ENCODE results near the gene BAZ2A. TPM values are rescaled to one million over a fixed set of nuclear protein-coding genes. Genes with fewer than 3 reads are reported as not detected.

Gene BAZ2A
- total RNA-seq, 1 donor, result 53.4 TPM

DNA sequence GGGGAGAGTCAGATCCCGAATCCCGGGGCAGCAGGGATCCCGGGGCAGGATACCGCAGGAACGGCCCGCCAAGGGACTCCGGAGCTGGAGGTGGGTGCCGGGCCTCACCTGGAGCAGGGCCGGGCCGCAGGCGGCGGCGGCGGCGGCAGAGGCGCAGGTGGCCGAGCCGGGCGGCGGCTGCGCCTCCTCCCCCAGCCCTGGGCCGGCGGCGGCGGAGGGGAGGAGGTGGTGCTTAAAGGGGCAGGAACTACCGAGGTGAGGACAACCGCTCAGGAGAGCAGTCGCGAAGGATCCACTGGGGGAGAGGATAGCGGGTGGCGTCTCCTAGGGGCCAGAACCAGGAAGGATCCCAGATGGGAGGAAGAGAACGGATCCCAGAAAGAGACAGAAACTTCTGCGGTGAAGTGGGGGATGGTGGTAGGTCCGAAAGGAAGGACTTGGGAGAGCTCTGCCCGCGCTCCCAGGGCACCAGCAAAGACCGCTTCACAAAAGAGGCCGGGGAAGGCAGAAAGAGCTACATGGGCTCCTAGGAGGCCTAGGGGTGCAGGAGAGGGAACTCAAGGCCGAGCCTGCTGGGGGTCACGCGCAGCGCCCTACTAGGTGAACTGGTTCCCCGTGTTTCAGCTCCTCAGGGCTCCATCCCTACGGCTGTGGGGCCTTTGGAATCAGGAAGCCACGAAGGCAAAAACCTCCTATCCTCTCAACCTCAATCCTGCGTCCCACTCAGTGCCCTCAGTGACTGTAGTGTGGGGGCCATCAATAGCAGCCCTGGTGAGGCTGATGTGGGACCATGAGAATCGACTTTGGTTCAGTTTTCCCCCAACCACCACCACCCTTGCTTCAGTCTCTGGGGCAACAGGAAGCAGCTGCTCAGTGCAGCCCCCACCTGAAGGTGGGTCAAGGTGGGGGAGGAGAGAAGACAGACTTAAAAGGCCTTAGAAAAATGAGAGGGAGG lies 5.0 kb upstream of the BAZ2A start:
- peak overlapping the region; percentile 92 for H3K4me3 ChIP-seq (ENCODE audit: low read depth, low read length)
- TF ChIP-seq, protein P1, sequence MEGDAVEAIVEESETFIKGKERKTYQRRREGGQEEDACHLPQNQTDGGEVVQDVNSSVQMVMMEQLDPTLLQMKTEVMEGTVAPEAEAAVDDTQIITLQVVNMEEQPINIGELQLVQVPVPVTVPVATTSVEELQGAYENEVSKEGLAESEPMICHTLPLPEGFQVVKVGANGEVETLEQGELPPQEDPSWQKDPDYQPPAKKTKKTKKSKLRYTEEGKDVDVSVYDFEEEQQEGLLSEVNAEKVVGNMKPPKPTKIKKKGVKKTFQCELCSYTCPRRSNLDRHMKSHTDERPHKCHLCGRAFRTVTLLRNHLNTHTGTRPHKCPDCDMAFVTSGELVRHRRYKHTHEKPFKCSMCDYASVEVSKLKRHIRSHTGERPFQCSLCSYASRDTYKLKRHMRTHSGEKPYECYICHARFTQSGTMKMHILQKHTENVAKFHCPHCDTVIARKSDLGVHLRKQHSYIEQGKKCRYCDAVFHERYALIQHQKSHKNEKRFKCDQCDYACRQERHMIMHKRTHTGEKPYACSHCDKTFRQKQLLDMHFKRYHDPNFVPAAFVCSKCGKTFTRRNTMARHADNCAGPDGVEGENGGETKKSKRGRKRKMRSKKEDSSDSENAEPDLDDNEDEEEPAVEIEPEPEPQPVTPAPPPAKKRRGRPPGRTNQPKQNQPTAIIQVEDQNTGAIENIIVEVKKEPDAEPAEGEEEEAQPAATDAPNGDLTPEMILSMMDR (IDR thresholded peaks at IDR 0.05; ENCODE audit: insufficient read depth, low read length), result peak; percentile 65
- peak; percentile 78 for DNase-seq (ENCODE audit: low read depth)

DNA sequence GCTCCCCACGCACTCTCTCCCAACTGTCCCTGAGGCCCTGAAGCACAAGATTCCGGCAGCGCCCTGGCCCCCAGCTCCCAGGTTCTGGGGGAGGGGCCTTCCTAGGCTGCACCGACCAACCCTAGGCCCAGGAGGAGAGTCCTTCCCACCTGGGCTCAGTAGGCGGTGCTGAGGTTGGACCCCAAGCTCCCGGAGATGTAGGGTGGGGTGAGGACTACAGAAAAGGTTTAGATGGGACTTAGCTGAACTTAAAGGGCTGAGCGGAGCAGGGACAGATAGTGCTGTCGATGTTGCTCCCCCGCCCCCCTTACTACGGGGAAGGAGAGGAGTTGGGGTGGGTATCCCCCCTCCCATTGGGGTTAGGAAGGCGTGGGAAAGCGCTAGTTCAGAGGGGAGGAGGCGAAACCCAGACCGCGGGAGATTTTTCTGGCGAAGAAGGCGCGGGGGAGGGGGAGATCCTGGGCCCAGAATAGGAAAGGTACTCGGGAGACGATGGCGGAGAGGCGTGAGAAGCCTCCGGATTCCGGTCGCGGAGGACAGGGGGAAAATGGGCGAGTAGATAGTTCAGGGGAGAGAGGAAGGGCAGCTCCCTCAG lies 4.2 kb upstream of the BAZ2A start:
- H3K4me3 ChIP-seq (ENCODE audit: low read depth, low read length), result peak overlapping the region; percentile 92
- DNase-seq (ENCODE audit: low read depth), result no peak
- TF ChIP-seq, protein P1 (IDR thresholded peaks at IDR 0.05; ENCODE audit: insufficient read depth, low read length), result no peak

DNA sequence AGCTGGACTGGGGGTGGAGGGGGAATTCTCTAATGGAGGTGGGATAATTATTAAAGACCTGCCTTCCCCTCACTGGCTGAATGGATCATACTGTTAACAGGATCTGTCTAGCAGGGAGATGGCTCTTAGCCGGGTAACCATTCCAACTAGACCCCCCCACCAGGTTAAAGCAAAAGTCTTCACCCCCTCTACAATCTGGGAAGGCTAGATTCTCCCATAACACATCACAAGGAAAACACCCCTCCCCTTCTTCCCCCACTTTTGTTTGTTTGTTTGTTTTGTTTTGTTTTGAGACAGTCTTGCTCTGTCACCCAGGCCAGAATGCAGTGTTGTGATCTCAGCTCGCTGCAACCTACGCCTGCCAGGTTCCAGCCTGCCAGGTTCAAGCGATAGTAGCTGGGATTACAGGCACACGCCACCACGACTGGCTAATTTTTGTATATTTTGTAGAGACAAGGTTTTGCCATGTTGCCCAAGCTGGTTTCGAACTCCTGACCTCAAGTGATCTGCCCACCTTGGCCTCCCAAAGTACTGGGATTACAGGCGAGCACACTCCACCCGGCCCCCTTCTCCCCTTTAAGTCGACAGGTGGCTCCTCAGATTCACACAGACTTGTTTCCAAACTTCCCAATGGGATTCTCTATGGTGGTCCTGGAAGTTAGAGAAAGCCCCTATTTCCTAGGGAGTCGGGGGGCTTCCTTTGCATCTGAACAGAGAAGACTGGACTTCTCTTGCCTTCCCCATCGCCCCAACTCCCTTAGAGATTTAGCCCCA lies 3.5 kb upstream of the BAZ2A start:
- DNase-seq (ENCODE audit: low read depth), result no peak
- TF ChIP-seq, protein P1 (IDR thresholded peaks at IDR 0.05; ENCODE audit: insufficient read depth, low read length), result no peak
- peak overlapping the region; percentile 92 for H3K4me3 ChIP-seq (ENCODE audit: low read depth, low read length)

DNA sequence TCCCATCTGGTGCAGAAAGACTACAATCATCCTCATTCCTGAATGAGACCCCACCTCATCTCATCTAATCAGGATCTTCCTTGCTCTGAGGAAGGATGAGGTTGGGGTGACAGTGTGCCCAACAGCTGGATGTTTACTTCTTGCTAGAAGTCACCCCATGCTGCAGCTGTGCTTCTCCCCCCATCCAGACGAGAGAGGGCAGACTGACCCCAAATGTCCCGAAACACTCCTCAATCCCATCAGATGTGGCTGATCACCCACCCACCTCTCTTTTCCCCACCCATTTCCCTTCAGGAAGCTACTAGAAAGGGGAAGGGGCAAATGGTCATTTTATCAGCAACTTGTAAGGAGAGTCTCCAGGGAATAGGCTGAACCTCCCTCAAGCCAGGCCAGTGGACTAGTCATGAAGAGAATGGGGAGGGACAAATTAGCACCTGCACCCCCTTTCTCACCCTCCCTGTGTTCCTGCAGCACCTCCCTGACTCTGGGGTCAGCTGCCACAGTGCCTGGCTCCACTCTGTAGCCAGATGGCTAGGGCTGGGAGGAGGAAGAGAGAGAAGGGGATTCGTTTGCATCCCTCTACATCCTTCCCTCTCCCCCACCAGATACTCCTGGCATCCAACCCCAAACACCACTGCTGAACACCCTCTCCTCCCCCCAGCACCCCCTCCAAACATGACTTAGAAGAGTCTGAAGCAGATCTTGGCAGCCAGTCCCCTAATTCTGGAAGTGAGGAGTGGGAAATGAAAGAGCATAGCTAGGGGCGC lies 2.8 kb upstream of the BAZ2A start:
- no peak for DNase-seq (ENCODE audit: low read depth)
- H3K4me3 ChIP-seq (ENCODE audit: low read depth, low read length), result peak overlapping the region; percentile 92
- TF ChIP-seq, protein P1 (IDR thresholded peaks at IDR 0.05; ENCODE audit: insufficient read depth, low read length), result no peak

DNA sequence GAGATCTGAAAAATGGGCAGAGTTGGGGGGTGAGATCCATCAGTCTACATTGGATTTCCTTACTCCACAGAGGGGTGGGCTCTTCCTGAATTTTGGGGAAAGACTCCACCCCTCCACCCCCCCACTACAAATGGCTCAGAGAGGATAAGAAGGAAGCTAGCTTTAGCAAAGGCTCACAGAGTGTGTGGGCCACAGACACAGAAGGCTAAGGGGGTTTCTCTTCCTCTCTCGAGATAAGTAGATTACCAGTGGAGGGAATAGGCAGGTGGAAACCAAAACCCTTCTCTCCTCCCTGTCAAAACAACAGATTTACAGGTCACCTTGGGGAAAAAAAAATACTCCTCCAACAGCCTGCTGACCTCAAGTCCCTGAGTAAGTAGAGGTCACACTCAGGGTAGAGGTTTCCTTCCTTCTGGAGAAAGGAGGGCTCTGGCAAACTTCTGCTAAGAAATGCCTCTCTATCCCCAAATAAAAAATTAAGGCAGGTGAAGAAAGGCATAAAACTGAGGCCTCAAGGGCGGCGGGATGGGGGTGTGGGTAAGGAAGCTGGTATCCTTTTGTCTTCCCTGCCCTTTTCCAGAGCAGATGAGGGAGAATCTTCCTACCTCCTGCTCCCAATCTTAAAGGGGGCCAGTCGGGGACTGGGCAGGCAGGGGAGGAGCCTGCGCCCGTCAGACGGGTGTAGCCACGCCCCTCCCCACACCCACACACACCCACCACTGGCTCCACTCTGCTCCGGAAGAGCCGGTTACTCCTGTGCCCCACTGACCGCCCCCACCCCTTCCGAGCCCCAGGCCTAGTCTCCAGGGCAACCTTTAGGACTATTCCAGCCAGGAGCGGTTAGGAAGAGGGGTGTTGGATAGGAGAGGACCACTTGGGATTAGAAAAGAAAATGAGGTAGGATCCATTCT lies 1.9 kb upstream of the BAZ2A start:
- TF ChIP-seq, protein P1 (IDR thresholded peaks at IDR 0.05; ENCODE audit: insufficient read depth, low read length), result no peak
- H3K4me3 ChIP-seq (ENCODE audit: low read depth, low read length), result peak overlapping the region; percentile 92
- DNase-seq (ENCODE audit: low read depth), result peak; percentile 25

Data from fibroblast of the aortic adventitia (primary cell).